HepG2 (cell line): ENCODE measurements around the gene UHMK1. TPM values are rescaled to one million over a fixed set of nuclear protein-coding genes. Genes with fewer than 3 reads are reported as not detected.
A peak's percentile ranks its signal among the peaks of the same experiment; 100 is the strongest.

ENCODE experiments used
- ATAC-seq: fragments of 200-7000 bp; cut with Tn5 transposase; 3 replicates; pipeline ENCODE4 v1.9.1; 2020; ENCODE audit warnings: mild to moderate bottlenecking, moderate library complexity
- BruUV-seq: library from RNA; stranded (reverse); fragments of 400-500 nt; replicated peaks from 2 replicates; lab custom pipeline; 2021; lab: Mats Ljungman, UMichigan
- CTCF ChIA-PET: fragments of 300-600 bp; formaldehyde crosslinking; extraction: SDS; loops from one replicate; lab custom pipeline; 2021; ENCODE audit warnings: low total read pairs, inconsistent platforms, low intra/inter-chr PET ratio; lab: Yijun Ruan, JAX
- POLR2A ChIA-PET: fragments of 350-600 bp; sonication (Branson Sonifier 250); formaldehyde crosslinking; loops from one replicate; lab custom pipeline; 2020; ENCODE audit warnings: antibody characterized with exemption, inconsistent platforms; lab: Yijun Ruan, JAX
- DNase-seq: peaks from one replicate; pipeline ENCODE4 v3.0.0-alpha.2; 2015; ENCODE audit warnings: low spot score
- FAIRE-seq: peaks from 3 replicates; lab custom pipeline; 2011; peaks lifted over from hg19 to GRCh38; lab: Jason Lieb, UNC
- H2AFZ ChIP-seq: one replicate; pipeline ENCODE4 v1.6.1; 2011; ENCODE audit warnings: low read length, inconsistent platforms
- H3K27ac ChIP-seq: fragments of 300-600 bp; 3 replicates; pipeline ENCODE4 v1.8.0; 2011; ENCODE audit warnings: mixed run types, mild to moderate bottlenecking, mixed read lengths, low read length, inconsistent platforms; ENCODE audit not compliant: insufficient read depth; ENCODE audit errors: extremely low read length
- H3K27me3 ChIP-seq, 2 experiments: fragments of 200-600 bp in 1 of 2; 2 replicates in 1 of 2; 3 replicates in 1 of 2; pipeline versions ENCODE4 v1.6.0 to v1.8.0; 2011; ENCODE audit warnings: low read length in 2 of 2, mild to moderate bottlenecking in 2 of 2, moderate library complexity in 2 of 2, inconsistent platforms in 1 of 2; ENCODE audit not compliant: insufficient read depth in 2 of 2, control insufficient read depth in 1 of 2
- H3K36me3 ChIP-seq, 2 experiments: fragments of 200-600 bp in 1 of 2; replicated peaks in 1 of 2; 2 replicates in 1 of 2; 3 replicates in 1 of 2; pipeline versions ENCODE4 v1.5.1 to v1.8.0; 2011; ENCODE audit warnings: low read length in 2 of 2, inconsistent platforms in 1 of 2; ENCODE audit not compliant: insufficient read depth in 2 of 2, control insufficient read depth in 1 of 2
- H3K4me1 ChIP-seq: 2 replicates; pipeline ENCODE4 v1.5.1; 2012; ENCODE audit warnings: low read length, inconsistent platforms; ENCODE audit not compliant: insufficient read depth
- H3K4me2 ChIP-seq: 2 replicates; pipeline ENCODE4 v1.6.0; 2011; ENCODE audit warnings: low read depth, low read length, inconsistent platforms
- H3K4me3 ChIP-seq, 3 experiments: fragments of 200-600 bp in 1 of 3; sonication (generic), shearing (Covaris generic) in 1 of 3; replicated peaks in 1 of 3; 2 replicates each; pipeline ENCODE4 v1.5.1; 2011 to 2016; ENCODE audit warnings: low read length in 3 of 3, inconsistent platforms in 2 of 3, low read depth in 2 of 3, mild to moderate bottlenecking in 2 of 3, control low read depth in 1 of 3, mixed read lengths in 1 of 3; ENCODE audit not compliant: insufficient read depth in 1 of 3
- H3K79me2 ChIP-seq: one replicate; pipeline ENCODE4 v1.6.1; 2011; ENCODE audit warnings: low read length, inconsistent platforms; ENCODE audit not compliant: insufficient read depth
- H3K9ac ChIP-seq: 2 replicates; pipeline ENCODE4 v1.6.0; 2011; ENCODE audit warnings: mild to moderate bottlenecking, low read depth, low read length, inconsistent platforms; ENCODE audit not compliant: insufficient read depth
- H3K9me3 ChIP-seq: 2 replicates; pipeline ENCODE4 v1.5.1; 2012; ENCODE audit warnings: mild to moderate bottlenecking, low read length
- H4K20me1 ChIP-seq: 2 replicates; pipeline ENCODE4 v1.6.0; 2011; ENCODE audit warnings: inconsistent platforms, mild to moderate bottlenecking, low read length, moderate library complexity; ENCODE audit not compliant: insufficient read depth
- ZIK1 ChIP-seq: sonication (generic); formaldehyde crosslinking; IDR thresholded peaks from 2 replicates; pipeline ENCODE4 v1.5.0; 2020; ENCODE audit warnings: mild to moderate bottlenecking, low read depth, missing genetic modification reagents, borderline replicate concordance
- ZNF761 ChIP-seq: sonication (generic); formaldehyde crosslinking; conservative IDR thresholded peaks from 2 replicates; pipeline ENCODE4 v1.4.0; 2020; ENCODE audit warnings: mild to moderate bottlenecking, missing genetic modification reagents
- whole genome bisulfite sequencing: methylation state at CpG from one replicate; pipeline ENCODE4 v1.1.6; 2017; ENCODE audit warnings: low lambda C conversion rate; 5-methylcytosine and 5-hydroxymethylcytosine counted together
- in situ Hi-C: cut with HindIII; loops from 2 replicates; pipeline ENCODE4 v1.10.0; 2017; ENCODE audit warnings: low pct_unique_long_range_greater_than_20kb; ENCODE audit not compliant: extremely low pct_ligation_motif_present
- intact Hi-C: fragments of 100-400 bp; cut with micrococcal nuclease; formaldehyde crosslinking; loops from one replicate; pipeline ENCODE4 v1.10.0; 2022; ENCODE audit not compliant: unreplicated experiment
- polyA plus RNA-seq, 8 experiments: library from polyadenylated mRNA; depleted of rRNA in 3 of 8; stranded (reverse) in 7 of 8; unstranded in 1 of 8; fragments of >200 nt; fragmentation: Illumina TruSeq in 4 of 8; extraction: Trizol in 4 of 8; gene quantifications; 2 replicates each; pipeline versions ENCODE4 v1.2.1 to v1.2.3, GENCODE V29; 2011 to 2016; ENCODE audit warnings: low read depth in 4 of 8, missing spikeins in 1 of 8, mixed read lengths in 1 of 8; ENCODE audit not compliant: insufficient read depth in 1 of 8
- total RNA-seq, 5 experiments: library from RNA; depleted of rRNA; stranded (reverse); fragments of >200 nt; fragmentation: Illumina TruSeq; extraction: Trizol; gene quantifications; 2 replicates each; pipeline ENCODE4 v1.2.3, GENCODE V29; 2016; ENCODE audit warnings: low read depth in 1 of 5
- TF ChIP-seq, protein P1 (sequence below), 2 experiments: sonication (generic) in 1 of 2; formaldehyde crosslinking in 1 of 2; IDR thresholded peaks; 2 replicates each; pipeline versions ENCODE4 v1.5.1 to v1.6.1; 2011 to 2020; ENCODE audit warnings: borderline replicate concordance in 1 of 2, low read depth in 1 of 2, low read length in 1 of 2, mild to moderate bottlenecking in 1 of 2, missing genetic modification reagents in 1 of 2, moderate library complexity in 1 of 2
- TF ChIP-seq, protein P2 (sequence below): sonication (generic); formaldehyde crosslinking; IDR thresholded peaks from 2 replicates; pipeline ENCODE4 v1.5.0; 2020; ENCODE audit warnings: mild to moderate bottlenecking, missing genetic modification reagents, moderate library complexity

Gene UHMK1
- total and polyA plus RNA-seq, 2 of the 13 experiments (the other 11 are each of a cell fraction or from before 2014, with no cell fraction given) = 12.9 to 20.0 TPM

DNA sequence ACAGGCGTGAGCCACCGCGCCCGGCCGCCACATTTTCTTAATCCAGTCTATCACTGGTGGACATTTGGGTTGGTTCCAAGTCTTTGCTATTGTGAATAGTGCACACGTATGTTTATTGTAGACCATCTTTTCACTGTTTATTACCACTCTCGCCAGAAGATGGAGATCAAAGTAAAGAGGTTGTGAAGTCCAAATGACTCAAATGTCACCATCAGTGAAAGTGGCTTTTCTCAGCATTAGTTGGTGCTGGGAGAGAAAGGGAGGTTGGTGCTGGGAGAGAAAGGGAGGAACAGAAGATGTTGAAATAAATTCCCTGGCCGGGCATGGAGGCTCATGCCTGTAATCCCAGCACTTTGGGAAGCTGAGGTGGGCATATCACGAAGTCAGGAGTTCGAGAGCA lies 10.4 kb upstream of the UHMK1 start:
- ATAC-seq (no peak), FAIRE-seq (no peak), DNase-seq (no peak)
- CTCF ChIA-PET = no interaction called here
- intact Hi-C loops (no loop called here), in situ Hi-C loops (no loop called here)
- H3K36me3 ChIP-seq = no peaks in the 10 kb centered on the region
- POLR2A ChIA-PET = no interaction called here
- H2AFZ ChIP-seq = no peak overlapping the region
- TF ChIP-seq ZIK1 (CRISPR knock-in tag) (no peak), ZNF761 (CRISPR knock-in tag) (no peak)
- TF ChIP-seq, protein P1, sequence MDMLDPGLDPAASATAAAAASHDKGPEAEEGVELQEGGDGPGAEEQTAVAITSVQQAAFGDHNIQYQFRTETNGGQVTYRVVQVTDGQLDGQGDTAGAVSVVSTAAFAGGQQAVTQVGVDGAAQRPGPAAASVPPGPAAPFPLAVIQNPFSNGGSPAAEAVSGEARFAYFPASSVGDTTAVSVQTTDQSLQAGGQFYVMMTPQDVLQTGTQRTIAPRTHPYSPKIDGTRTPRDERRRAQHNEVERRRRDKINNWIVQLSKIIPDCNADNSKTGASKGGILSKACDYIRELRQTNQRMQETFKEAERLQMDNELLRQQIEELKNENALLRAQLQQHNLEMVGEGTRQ (IDR thresholded peaks at IDR 0.05; ENCODE audit: low read depth, low read length) = no peak
- TF ChIP-seq, protein P1 (CRISPR knock-in tag; IDR thresholded peaks at IDR 0.05; ENCODE audit: borderline replicate concordance) = no peak
- TF ChIP-seq, protein P2, sequence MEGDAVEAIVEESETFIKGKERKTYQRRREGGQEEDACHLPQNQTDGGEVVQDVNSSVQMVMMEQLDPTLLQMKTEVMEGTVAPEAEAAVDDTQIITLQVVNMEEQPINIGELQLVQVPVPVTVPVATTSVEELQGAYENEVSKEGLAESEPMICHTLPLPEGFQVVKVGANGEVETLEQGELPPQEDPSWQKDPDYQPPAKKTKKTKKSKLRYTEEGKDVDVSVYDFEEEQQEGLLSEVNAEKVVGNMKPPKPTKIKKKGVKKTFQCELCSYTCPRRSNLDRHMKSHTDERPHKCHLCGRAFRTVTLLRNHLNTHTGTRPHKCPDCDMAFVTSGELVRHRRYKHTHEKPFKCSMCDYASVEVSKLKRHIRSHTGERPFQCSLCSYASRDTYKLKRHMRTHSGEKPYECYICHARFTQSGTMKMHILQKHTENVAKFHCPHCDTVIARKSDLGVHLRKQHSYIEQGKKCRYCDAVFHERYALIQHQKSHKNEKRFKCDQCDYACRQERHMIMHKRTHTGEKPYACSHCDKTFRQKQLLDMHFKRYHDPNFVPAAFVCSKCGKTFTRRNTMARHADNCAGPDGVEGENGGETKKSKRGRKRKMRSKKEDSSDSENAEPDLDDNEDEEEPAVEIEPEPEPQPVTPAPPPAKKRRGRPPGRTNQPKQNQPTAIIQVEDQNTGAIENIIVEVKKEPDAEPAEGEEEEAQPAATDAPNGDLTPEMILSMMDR (CRISPR knock-in tag) = 0 out of 2 replicates have a peak, but pooled peaks have one; percentile 4
- H3K9ac ChIP-seq = no peak overlapping the region
- no peaks in the 10 kb centered on the region for H3K9me3 ChIP-seq
- H4K20me1 ChIP-seq = no peaks in the 10 kb centered on the region
- no peak overlapping the region for H3K27ac ChIP-seq
- WGBS = 55% methylated on average over 10 of the region's 10 CpGs
- H3K4me2 ChIP-seq = no peak overlapping the region
- H3K79me2 ChIP-seq = no peaks in the 10 kb centered on the region
- BruUV-seq = no TSS peak
- H3K27me3 ChIP-seq = peaks cover 2 to 25% of the 10 kb centered on the region in 2 experiments; a peak in 4 of 5 replicates
- no peaks in the 10 kb centered on the region for H3K4me1 ChIP-seq
- H3K4me3 ChIP-seq = no peak overlapping the region
